HepG2 (cell line): ENCODE measurements around the gene TCF19. TPM values are rescaled to one million over a fixed set of nuclear protein-coding genes. Genes with fewer than 3 reads are reported as not detected.

Experiments
- ATAC-seq: fragments of 200-7000 bp; cut with Tn5 transposase; 3 replicates; pipeline ENCODE4 v1.9.1; 2020; ENCODE audit warnings: mild to moderate bottlenecking, moderate library complexity
- BruUV-seq: library from RNA; stranded (reverse); fragments of 400-500 nt; replicated peaks from 2 replicates; lab custom pipeline; 2021; lab: Mats Ljungman, UMichigan
- CTCF ChIA-PET: fragments of 300-600 bp; formaldehyde crosslinking; extraction: SDS; loops from one replicate; lab custom pipeline; 2021; ENCODE audit warnings: low total read pairs, inconsistent platforms, low intra/inter-chr PET ratio; lab: Yijun Ruan, JAX
- POLR2A ChIA-PET: fragments of 350-600 bp; sonication (Branson Sonifier 250); formaldehyde crosslinking; loops from one replicate; lab custom pipeline; 2020; ENCODE audit warnings: antibody characterized with exemption, inconsistent platforms; lab: Yijun Ruan, JAX
- DNase-seq: peaks from one replicate; pipeline ENCODE4 v3.0.0-alpha.2; 2015; ENCODE audit warnings: low spot score
- FAIRE-seq: peaks from 3 replicates; lab custom pipeline; 2011; peaks lifted over from hg19 to GRCh38; lab: Jason Lieb, UNC
- H2AFZ ChIP-seq: one replicate; pipeline ENCODE4 v1.6.1; 2011; ENCODE audit warnings: low read length, inconsistent platforms
- H3K27ac ChIP-seq: fragments of 300-600 bp; 3 replicates; pipeline ENCODE4 v1.8.0; 2011; ENCODE audit warnings: mixed run types, mild to moderate bottlenecking, mixed read lengths, low read length, inconsistent platforms; ENCODE audit not compliant: insufficient read depth; ENCODE audit errors: extremely low read length
- H3K27me3 ChIP-seq, 2 experiments: fragments of 200-600 bp in 1 of 2; 2 replicates in 1 of 2; 3 replicates in 1 of 2; pipeline versions ENCODE4 v1.6.0 to v1.8.0; 2011; ENCODE audit warnings: low read length in 2 of 2, mild to moderate bottlenecking in 2 of 2, moderate library complexity in 2 of 2, inconsistent platforms in 1 of 2; ENCODE audit not compliant: insufficient read depth in 2 of 2, control insufficient read depth in 1 of 2
- H3K36me3 ChIP-seq, 2 experiments: fragments of 200-600 bp in 1 of 2; replicated peaks in 1 of 2; 2 replicates in 1 of 2; 3 replicates in 1 of 2; pipeline versions ENCODE4 v1.5.1 to v1.8.0; 2011; ENCODE audit warnings: low read length in 2 of 2, inconsistent platforms in 1 of 2; ENCODE audit not compliant: insufficient read depth in 2 of 2, control insufficient read depth in 1 of 2
- H3K4me1 ChIP-seq: 2 replicates; pipeline ENCODE4 v1.5.1; 2012; ENCODE audit warnings: low read length, inconsistent platforms; ENCODE audit not compliant: insufficient read depth
- H3K4me2 ChIP-seq: 2 replicates; pipeline ENCODE4 v1.6.0; 2011; ENCODE audit warnings: low read depth, low read length, inconsistent platforms
- H3K4me3 ChIP-seq, 3 experiments: fragments of 200-600 bp in 1 of 3; sonication (generic), shearing (Covaris generic) in 1 of 3; replicated peaks in 1 of 3; 2 replicates each; pipeline ENCODE4 v1.5.1; 2011 to 2016; ENCODE audit warnings: low read length in 3 of 3, inconsistent platforms in 2 of 3, low read depth in 2 of 3, mild to moderate bottlenecking in 2 of 3, control low read depth in 1 of 3, mixed read lengths in 1 of 3; ENCODE audit not compliant: insufficient read depth in 1 of 3
- H3K79me2 ChIP-seq: one replicate; pipeline ENCODE4 v1.6.1; 2011; ENCODE audit warnings: low read length, inconsistent platforms; ENCODE audit not compliant: insufficient read depth
- H3K9ac ChIP-seq: 2 replicates; pipeline ENCODE4 v1.6.0; 2011; ENCODE audit warnings: mild to moderate bottlenecking, low read depth, low read length, inconsistent platforms; ENCODE audit not compliant: insufficient read depth
- H3K9me3 ChIP-seq: 2 replicates; pipeline ENCODE4 v1.5.1; 2012; ENCODE audit warnings: mild to moderate bottlenecking, low read length
- H4K20me1 ChIP-seq: 2 replicates; pipeline ENCODE4 v1.6.0; 2011; ENCODE audit warnings: inconsistent platforms, mild to moderate bottlenecking, low read length, moderate library complexity; ENCODE audit not compliant: insufficient read depth
- ARID2 ChIP-seq: sonication (generic); formaldehyde crosslinking; IDR thresholded peaks from 2 replicates; pipeline ENCODE4 v1.8.1; 2022; ENCODE audit warnings: mild to moderate bottlenecking, missing genetic modification reagents, borderline replicate concordance
- CREM ChIP-seq, 2 experiments: sonication (generic) in 1 of 2; formaldehyde crosslinking in 1 of 2; IDR thresholded peaks; 2 replicates each; pipeline versions ENCODE4 v1.4.0 to v1.6.1; 2016 to 2020; ENCODE audit warnings: antibody characterized with exemption in 1 of 2, mild to moderate bottlenecking in 1 of 2, missing genetic modification reagents in 1 of 2
- GATAD1 ChIP-seq: IDR thresholded peaks from 2 replicates; pipeline ENCODE4 v1.6.1; 2016; ENCODE audit warnings: missing genetic modification reagents, missing compliant biosample characterization
- GTF3A ChIP-seq: sonication (generic); formaldehyde crosslinking; conservative IDR thresholded peaks from 2 replicates; pipeline ENCODE4 v1.4.0; 2020; ENCODE audit warnings: mild to moderate bottlenecking, missing genetic modification reagents
- KDM5B ChIP-seq: sonication (generic); formaldehyde crosslinking; IDR thresholded peaks from 2 replicates; pipeline ENCODE4 v1.4.0; 2020; ENCODE audit warnings: missing genetic modification reagents, mild to moderate bottlenecking, borderline replicate concordance
- NBN ChIP-seq: fragments of 450-650 bp; conservative IDR thresholded peaks from 2 replicates; pipeline ENCODE4 v1.6.1; 2017
- SIX1 ChIP-seq: sonication (generic); formaldehyde crosslinking; IDR thresholded peaks from 2 replicates; pipeline ENCODE4 v1.4.0; 2020; ENCODE audit warnings: missing genetic modification reagents, borderline replicate concordance
- SOX5 ChIP-seq: IDR thresholded peaks from 2 replicates; pipeline ENCODE4 v1.6.1; 2016; ENCODE audit warnings: borderline replicate concordance
- ZMAT3 ChIP-seq: sonication (generic); formaldehyde crosslinking; conservative IDR thresholded peaks from 2 replicates; pipeline ENCODE4 v1.7.0; 2021; ENCODE audit warnings: missing genetic modification reagents
- ZNF224 ChIP-seq: sonication (generic); formaldehyde crosslinking; IDR thresholded peaks from 2 replicates; pipeline ENCODE4 v1.5.0; 2020; ENCODE audit warnings: mild to moderate bottlenecking, missing genetic modification reagents
- ZNF7 ChIP-seq: IDR thresholded peaks from 2 replicates; pipeline ENCODE4 v1.6.1; 2016; ENCODE audit warnings: missing biosample characterization, missing genetic modification reagents
- ZNF788 ChIP-seq: sonication (generic); formaldehyde crosslinking; IDR thresholded peaks from 2 replicates; pipeline ENCODE4 v1.5.0; 2020; ENCODE audit warnings: mild to moderate bottlenecking, missing genetic modification reagents, borderline replicate concordance
- ZSCAN12 ChIP-seq: sonication (generic); formaldehyde crosslinking; IDR thresholded peaks from 2 replicates; pipeline ENCODE4 v1.9.0; 2021; ENCODE audit warnings: mild to moderate bottlenecking, missing genetic modification reagents
- WGBS: methylation state at CpG from one replicate; pipeline ENCODE4 v1.1.6; 2017; ENCODE audit warnings: low lambda C conversion rate; 5-methylcytosine and 5-hydroxymethylcytosine counted together
- in situ Hi-C: cut with HindIII; loops from 2 replicates; pipeline ENCODE4 v1.10.0; 2017; ENCODE audit warnings: low pct_unique_long_range_greater_than_20kb; ENCODE audit not compliant: extremely low pct_ligation_motif_present
- intact Hi-C: fragments of 100-400 bp; cut with micrococcal nuclease; formaldehyde crosslinking; loops from one replicate; pipeline ENCODE4 v1.10.0; 2022; ENCODE audit not compliant: unreplicated experiment
- polyA plus RNA-seq, 8 experiments: library from polyadenylated mRNA; depleted of rRNA in 3 of 8; stranded (reverse) in 7 of 8; unstranded in 1 of 8; fragments of >200 nt; fragmentation: Illumina TruSeq in 4 of 8; extraction: Trizol in 4 of 8; gene quantifications; 2 replicates each; pipeline versions ENCODE4 v1.2.1 to v1.2.3, GENCODE V29; 2011 to 2016; ENCODE audit warnings: low read depth in 4 of 8, missing spikeins in 1 of 8, mixed read lengths in 1 of 8; ENCODE audit not compliant: insufficient read depth in 1 of 8
- total RNA-seq, 5 experiments: library from RNA; depleted of rRNA; stranded (reverse); fragments of >200 nt; fragmentation: Illumina TruSeq; extraction: Trizol; gene quantifications; 2 replicates each; pipeline ENCODE4 v1.2.3, GENCODE V29; 2016; ENCODE audit warnings: low read depth in 1 of 5

TCF19 gene
- total and polyA plus RNA-seq, 2 of the 13 experiments (the other 11 are each of a cell fraction or from before 2014, with no cell fraction given): 4.9 to 22.2 TPM

GRCh38 chr6:31145386-31145785, 13.0 kb upstream of the TCF19 start:
- Histone ChIP-seq H2AFZ (no peak overlapping the region), H3K27ac (no peak overlapping the region), H3K79me2 (no peaks in the 10 kb centered on the region), H4K20me1 (no peaks in the 10 kb centered on the region), H3K9ac (no peak overlapping the region), H3K4me1 (no peaks in the 10 kb centered on the region), H3K36me3 (peaks cover 4 to 24% of the 10 kb centered on the region in 2 experiments; a peak in 4 of 5 replicates), H3K4me2 (no peak overlapping the region), H3K9me3 (no peaks in the 10 kb centered on the region), H3K4me3 (no peak overlapping the region), H3K27me3 (no peaks in the 10 kb centered on the region)
- no peak for TF ChIP-seq KDM5B (CRISPR knock-in tag)
- TF ChIP-seq SOX5: no peak
- TF ChIP-seq ARID2 (CRISPR knock-in tag): no peak
- TF ChIP-seq ZSCAN12 (CRISPR knock-in tag): no peak
- no peak for TF ChIP-seq GATAD1 (CRISPR knock-in tag)
- TF ChIP-seq NBN: no peak
- no peak for TF ChIP-seq SIX1 (CRISPR knock-in tag)
- no peak for TF ChIP-seq ZNF7
- no peak for TF ChIP-seq ZNF224 (CRISPR knock-in tag)
- no peak for TF ChIP-seq ZMAT3 (CRISPR knock-in tag)
- no peak for TF ChIP-seq GTF3A (CRISPR knock-in tag)
- TF ChIP-seq CREM (IDR thresholded peaks at IDR 0.05): no peak
- TF ChIP-seq CREM (CRISPR knock-in tag; IDR thresholded peaks at IDR 0.05): no peak
- TF ChIP-seq ZNF788: no peak
- 97% methylated on average over 10 of the region's 10 CpGs for WGBS
- BruUV-seq: no TSS peak
- ChIA-PET CTCF (no interaction called here), POLR2A (interaction anchor here (0.9 kb wide), 1 partner anchor 42 kb away, joined by 3 read pairs; no protein-coding TSS in a partner anchor)
- ATAC-seq (no peak), FAIRE-seq (no peak), DNase-seq (no peak)
- intact Hi-C loops: no loop called here
- in situ Hi-C loops: no loop called here
